Upper lobe of right lung (tissue), 1 donor: ENCODE measurements around the gene FANCG. TPM values are rescaled to one million over a fixed set of nuclear protein-coding genes. Genes with fewer than 3 reads are reported as not detected.

ENCODE experiments used
- ATAC-seq: fragments of 200-7000 bp; cut with Tn5 transposase; one replicate; pipeline ENCODE4 v1.9.1; 2020; ENCODE audit warnings: mild to moderate bottlenecking, moderate library complexity
- DNase-seq: peaks from one replicate; pipeline ENCODE4 v3.0.0-alpha.2; 2020
- H3K27ac ChIP-seq: fragments of 200-600 bp; one replicate; pipeline ENCODE4 v1.8.0; 2022
- H3K27me3 ChIP-seq: fragments of 200-600 bp; one replicate; pipeline ENCODE4 v1.8.0; 2022; ENCODE audit warnings: mild to moderate bottlenecking
- H3K36me3 ChIP-seq: fragments of 200-600 bp; one replicate; pipeline ENCODE4 v1.8.0; 2022
- H3K4me1 ChIP-seq: fragments of 200-600 bp; one replicate; pipeline ENCODE4 v1.8.0; 2022
- H3K4me3 ChIP-seq: fragments of 200-600 bp; one replicate; pipeline ENCODE4 v1.8.0; 2022; ENCODE audit warnings: mild to moderate bottlenecking
- H3K9me3 ChIP-seq: fragments of 200-600 bp; one replicate; pipeline ENCODE4 v1.8.0; 2022
- CTCF ChIP-seq: fragments of 200-600 bp; IDR thresholded peaks from one replicate; pipeline ENCODE4 v1.8.0; 2022; ENCODE audit warnings: antibody characterized with exemption
- intact Hi-C: fragments of 100-400 bp; cut with DNase I; formaldehyde crosslinking; loops from one replicate; pipeline ENCODE4 v1.11.0; 2022
- total RNA-seq: library from RNA; stranded (reverse); fragmentation: NEBNext Ultra II Directional; extraction: Animal tissue kit (Norgen Biotek cat#: 25700); gene quantifications from one replicate; pipeline ENCODE4 v1.2.1, GENCODE V29; 2021
- donor health status: DM: no; HTN: yes; CAD: no; lungs with severe emphysema.

FANCG gene
- total RNA-seq, 1 donor from 2014 or later, result 9.4 TPM

GRCh38 chr9:35054871-35055644 is 24.7 kb downstream of the FANCG start:
- no peaks in the 10 kb centered on the region for H3K27me3 ChIP-seq
- H3K4me3 ChIP-seq, result no peak overlapping the region
- DNase-seq (no peak), ATAC-seq (no peak)
- no peaks in the 10 kb centered on the region for H3K4me1 ChIP-seq
- H3K9me3 ChIP-seq, result no peaks in the 10 kb centered on the region
- peaks cover 86% of the 10 kb centered on the region for H3K36me3 ChIP-seq
- TF ChIP-seq CTCF, result no peak
- no peak overlapping the region for H3K27ac ChIP-seq
- intact Hi-C loops, result no loop called here

DNA sequence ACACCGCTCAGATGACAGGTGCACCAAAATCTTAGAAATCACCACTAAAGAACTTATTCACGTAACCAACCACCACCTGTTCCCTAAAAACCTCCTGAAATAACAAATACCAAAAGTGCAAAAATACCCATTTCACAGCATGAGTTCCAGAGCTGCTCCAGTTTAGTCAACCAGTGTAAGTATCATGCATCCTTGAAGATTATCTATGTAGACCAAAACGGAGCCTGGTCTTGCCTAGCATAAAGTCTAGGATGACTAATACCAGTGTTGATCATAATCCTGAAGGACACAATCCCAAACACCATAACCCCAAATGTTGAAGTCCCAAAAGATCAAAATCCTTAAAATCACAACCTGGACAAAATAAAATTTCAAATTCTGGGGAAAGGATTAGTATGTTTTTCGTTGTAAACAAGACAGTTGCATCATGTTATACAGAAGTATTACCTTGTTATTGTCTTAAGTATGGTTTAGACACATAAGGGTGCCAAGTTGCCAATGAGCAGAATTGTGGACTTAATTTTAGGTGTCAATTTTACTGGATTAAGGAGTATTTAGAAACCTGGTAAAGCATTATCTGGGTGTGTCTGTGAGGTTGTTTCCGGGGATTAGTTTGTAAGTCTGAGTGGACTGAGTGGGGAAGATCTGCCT is 25.4 kb downstream of the FANCG start:
- no peaks in the 10 kb centered on the region for H3K9me3 ChIP-seq
- intact Hi-C loops, result no loop called here
- no peaks in the 10 kb centered on the region for H3K27me3 ChIP-seq
- no peak for TF ChIP-seq CTCF
- no peaks in the 10 kb centered on the region for H3K4me1 ChIP-seq
- H3K27ac ChIP-seq, result no peak overlapping the region
- H3K36me3 ChIP-seq, result peaks cover 85% of the 10 kb centered on the region
- DNase-seq (no peak), ATAC-seq (no peak)
- no peak overlapping the region for H3K4me3 ChIP-seq

DNA sequence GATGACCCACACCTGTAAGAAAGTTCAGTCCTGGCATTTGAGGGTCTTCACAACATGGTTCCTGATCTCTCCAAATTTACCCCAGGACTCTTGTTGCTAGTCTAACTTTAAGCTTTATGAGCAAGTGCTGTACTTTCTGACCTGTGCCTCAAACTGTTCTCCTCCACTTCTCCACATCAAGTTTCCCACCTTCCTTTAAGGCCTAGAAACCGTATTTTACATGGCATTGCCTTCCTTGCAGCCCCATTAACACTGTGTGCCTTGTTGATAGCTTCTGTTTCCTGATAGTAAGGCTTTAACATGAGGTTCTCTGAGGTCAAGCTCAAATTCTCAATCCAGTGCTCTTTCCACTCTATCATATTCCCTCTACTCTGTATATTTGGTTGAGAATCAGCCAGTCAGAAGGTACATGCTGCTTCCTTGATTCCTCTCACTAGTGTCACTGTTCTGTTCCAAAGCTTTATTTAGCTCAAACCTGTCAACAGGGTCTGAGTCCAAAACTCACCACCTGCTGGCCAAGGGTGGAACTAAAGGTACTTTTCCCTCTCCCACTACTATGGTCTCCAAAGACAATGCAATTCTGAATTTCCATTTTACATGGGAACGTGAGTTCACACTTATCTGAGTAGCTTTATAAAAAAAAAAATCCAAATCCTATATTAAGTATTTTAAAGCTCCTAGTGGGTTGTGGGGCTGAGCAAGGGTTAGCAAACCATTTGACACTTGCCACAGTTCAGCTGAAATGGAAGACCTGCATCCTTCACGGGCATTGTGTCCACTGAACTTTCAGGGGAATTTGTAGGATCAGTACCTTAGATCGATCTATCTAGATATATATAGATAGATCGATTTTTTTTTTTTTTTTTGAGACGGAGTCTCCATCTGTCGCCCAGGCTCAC is 28.4 kb downstream of the FANCG start:
- H3K9me3 ChIP-seq, result no peaks in the 10 kb centered on the region
- intact Hi-C loops, result no loop called here
- no peak overlapping the region for H3K27ac ChIP-seq
- H3K4me1 ChIP-seq, result no peaks in the 10 kb centered on the region
- ATAC-seq (peak; percentile 84), DNase-seq (no peak)
- H3K27me3 ChIP-seq, result no peaks in the 10 kb centered on the region
- H3K4me3 ChIP-seq, result no peak overlapping the region
- peaks cover 69% of the 10 kb centered on the region for H3K36me3 ChIP-seq
- TF ChIP-seq CTCF, result peak; percentile 61

- H3K4me1 ChIP-seq, result no peaks in the 10 kb centered on the region
- intact Hi-C loops, result no loop called here
Measured at GRCh38 chr9:35048511-35048910, 31.2 kb downstream of the FANCG start.

More at GRCh38 chr9:35048511-35048910, 31.2 kb downstream of the FANCG start:
- TF ChIP-seq CTCF, result no peak
- Histone ChIP-seq H3K36me3 (peaks cover 53% of the 10 kb centered on the region), H3K27ac (no peak overlapping the region), H3K4me3 (no peak overlapping the region), H3K9me3 (no peaks in the 10 kb centered on the region), H3K27me3 (no peaks in the 10 kb centered on the region)
- ATAC-seq (no peak), DNase-seq (no peak)
